Measurements from ENCODE around the gene PATE3. TPM values are rescaled to one million over a fixed set of nuclear protein-coding genes. Genes with fewer than 3 reads are reported as not detected.

The PATE3 gene, protein sequence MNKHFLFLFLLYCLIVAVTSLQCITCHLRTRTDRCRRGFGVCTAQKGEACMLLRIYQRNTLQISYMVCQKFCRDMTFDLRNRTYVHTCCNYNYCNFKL
- not detected for polyA plus RNA-seq

DNA sequence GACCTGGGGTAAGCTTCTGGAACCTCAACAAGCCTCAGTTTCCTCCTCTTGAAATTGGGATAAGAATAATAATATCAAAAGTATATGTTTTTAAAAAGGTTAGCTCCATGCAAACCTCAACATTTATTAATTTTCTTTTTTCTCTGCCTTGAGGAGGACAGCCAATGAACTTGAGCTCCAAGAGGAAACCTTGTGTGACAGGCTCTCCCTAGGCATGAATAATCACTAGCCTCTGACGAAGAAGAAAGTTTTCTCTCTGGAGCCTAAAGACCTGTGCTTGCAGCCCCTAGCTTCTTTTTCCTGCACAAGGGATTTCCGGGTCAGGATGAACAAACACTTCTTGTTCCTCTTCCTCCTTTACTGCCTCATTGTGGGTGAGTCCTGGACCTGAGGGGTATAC lies at the start of gene PATE3:
Gene PATE3, plus strand, starts transcription at position 301 of the 400 bp plus-strand sequence. Its CDS starts 25 bp downstream, at position 326.
- no peak within 1 kb of the TSS for H3K4me3 ChIP-seq (ENCODE audit: low read depth in 1 of 2, low read length in 2 of 2)
- H3K4me1 ChIP-seq (ENCODE audit: control insufficient read depth in 2 of 2, insufficient read depth in 2 of 2, low read length in 1 of 2) = no peaks in the 10 kb centered on the region
- WGBS, 2 donors = 51 to 54% methylated on average over 2 of the region's 2 CpGs
- H3K27ac ChIP-seq (ENCODE audit: low read depth in 2 of 2, low read length in 1 of 2) = no peak within 1 kb of the TSS
- H3K27me3 ChIP-seq (ENCODE audit: control insufficient read depth in 1 of 2, insufficient read depth in 2 of 2, low read length in 2 of 2) = no peaks in the 10 kb centered on the region
- no peaks in the 10 kb centered on the region for H3K36me3 ChIP-seq (ENCODE audit: control insufficient read depth in 2 of 2, insufficient read depth in 2 of 2, low read length in 1 of 2)
- H3K9me3 ChIP-seq (ENCODE audit: control insufficient read depth in 2 of 2, insufficient read depth in 1 of 2, low read depth in 1 of 2, low read length in 1 of 2) = no peaks in the 10 kb centered on the region

DNA sequence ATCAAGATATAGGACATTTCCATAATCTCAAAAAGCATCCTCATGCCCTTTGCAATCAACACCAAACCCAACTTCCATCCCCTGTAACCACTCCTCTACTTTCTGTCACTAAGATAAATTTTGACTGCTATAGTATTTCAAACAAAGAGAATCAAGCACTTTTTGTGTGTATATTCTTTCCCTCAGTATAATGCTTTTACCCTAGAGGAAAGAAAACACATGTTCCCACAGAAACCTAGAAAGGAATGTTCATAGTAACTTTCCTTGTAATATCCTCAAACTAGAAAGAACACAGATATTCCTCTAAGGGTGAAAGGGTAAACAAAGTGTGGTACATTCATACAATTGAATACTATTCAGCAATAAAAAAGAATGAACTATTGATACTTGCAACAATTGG lies 47.3 kb upstream of the PATE3 start:
- no peaks in the 10 kb centered on the region for H3K27me3 ChIP-seq (ENCODE audit: control insufficient read depth in 1 of 2, insufficient read depth in 2 of 2, low read length in 2 of 2)

DNA sequence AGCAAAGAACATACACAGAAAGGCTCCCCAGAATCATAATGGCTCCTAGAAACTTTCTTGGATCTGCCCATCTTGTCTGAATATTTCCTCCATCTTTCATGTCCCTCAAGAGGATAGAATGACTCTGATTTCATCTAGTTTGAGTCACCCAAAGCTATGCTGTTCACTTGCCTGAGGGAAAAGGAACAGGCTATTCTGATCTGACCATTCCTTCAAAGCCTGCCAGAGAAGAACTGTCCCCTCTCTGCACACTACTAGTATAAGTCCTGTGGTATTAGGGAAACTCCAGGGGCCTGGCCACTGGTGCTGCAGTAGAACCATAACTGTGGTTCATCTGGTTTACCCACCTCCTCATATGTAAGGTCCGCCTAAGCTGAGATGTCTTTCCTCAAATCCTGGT lies 44.2 kb upstream of the PATE3 start:
- Histone ChIP-seq H3K27ac (ENCODE audit: low read depth in 2 of 2, low read length in 1 of 2) (no peak overlapping the region), H3K4me1 (ENCODE audit: control insufficient read depth in 2 of 2, insufficient read depth in 2 of 2, low read length in 1 of 2) (no peaks in the 10 kb centered on the region), H3K9me3 (ENCODE audit: control insufficient read depth in 2 of 2, insufficient read depth in 1 of 2, low read depth in 1 of 2, low read length in 1 of 2) (peaks cover 0 to 3% of the 10 kb centered on the region in 2 donors), H3K27me3 (ENCODE audit: control insufficient read depth in 1 of 2, insufficient read depth in 2 of 2, low read length in 2 of 2) (no peaks in the 10 kb centered on the region), H3K4me3 (ENCODE audit: low read depth in 1 of 2, low read length in 2 of 2) (no peak overlapping the region), H3K36me3 (ENCODE audit: control insufficient read depth in 2 of 2, insufficient read depth in 2 of 2, low read length in 1 of 2) (no peaks in the 10 kb centered on the region)
- WGBS, 2 donors = 88 to 90% methylated on average over 1 of the region's 1 CpG

More for the DNA sequence above, 47.3 kb upstream of the PATE3 start:
- H3K4me3 ChIP-seq (ENCODE audit: low read depth in 1 of 2, low read length in 2 of 2) = no peak overlapping the region
- no peaks in the 10 kb centered on the region for H3K36me3 ChIP-seq (ENCODE audit: control insufficient read depth in 2 of 2, insufficient read depth in 2 of 2, low read length in 1 of 2)
- H3K4me1 ChIP-seq (ENCODE audit: control insufficient read depth in 2 of 2, insufficient read depth in 2 of 2, low read length in 1 of 2) = no peaks in the 10 kb centered on the region
- no peak overlapping the region for H3K27ac ChIP-seq (ENCODE audit: low read depth in 2 of 2, low read length in 1 of 2)
- H3K9me3 ChIP-seq (ENCODE audit: control insufficient read depth in 2 of 2, insufficient read depth in 1 of 2, low read depth in 1 of 2, low read length in 1 of 2) = no peaks in the 10 kb centered on the region

DNA sequence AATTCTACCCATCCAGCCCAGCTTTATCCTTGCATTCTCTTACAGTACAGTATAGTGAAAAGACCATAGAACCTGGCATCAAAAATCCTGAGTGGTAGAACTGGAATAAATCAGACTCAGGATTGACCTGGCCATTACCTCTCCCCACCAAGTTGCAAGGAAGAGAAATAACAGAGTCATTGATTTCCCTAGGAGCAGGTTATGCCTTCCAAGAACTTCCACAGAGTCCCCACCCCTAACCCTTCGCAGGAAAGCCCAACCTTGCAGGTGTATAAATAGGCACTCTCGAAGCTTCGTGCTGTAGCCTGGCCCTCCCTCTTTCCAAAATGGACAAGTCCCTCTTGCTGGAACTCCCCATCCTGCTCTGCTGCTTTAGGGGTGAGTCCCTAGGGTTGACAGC lies 41.9 kb upstream of the PATE3 start, which contains the start of gene PATE1:
Gene PATE1, plus strand, starts transcription at position 301 of the 400 bp plus-strand sequence. Its CDS starts 26 bp downstream, at position 327.
- H3K9me3 ChIP-seq (ENCODE audit: control insufficient read depth in 2 of 2, insufficient read depth in 1 of 2, low read depth in 1 of 2, low read length in 1 of 2) = peaks cover 0 to 3% of the 10 kb centered on the region in 2 donors
- H3K27ac ChIP-seq (ENCODE audit: low read depth in 2 of 2, low read length in 1 of 2) = no peak within 1 kb of the TSS
- H3K27me3 ChIP-seq (ENCODE audit: control insufficient read depth in 1 of 2, insufficient read depth in 2 of 2, low read length in 2 of 2) = no peaks in the 10 kb centered on the region
- 80 to 84% methylated on average over 3 of the region's 3 CpGs for WGBS, 2 donors
- no peak within 1 kb of the TSS for H3K4me3 ChIP-seq (ENCODE audit: low read depth in 1 of 2, low read length in 2 of 2)
- H3K36me3 ChIP-seq (ENCODE audit: control insufficient read depth in 2 of 2, insufficient read depth in 2 of 2, low read length in 1 of 2) = no peaks in the 10 kb centered on the region
- H3K4me1 ChIP-seq (ENCODE audit: control insufficient read depth in 2 of 2, insufficient read depth in 2 of 2, low read length in 1 of 2) = no peaks in the 10 kb centered on the region

- Histone ChIP-seq H3K27me3 (ENCODE audit: control insufficient read depth in 1 of 2, insufficient read depth in 2 of 2, low read length in 2 of 2) (no peaks in the 10 kb centered on the region), H3K27ac (ENCODE audit: low read depth in 2 of 2, low read length in 1 of 2) (no peak overlapping the region), H3K4me3 (ENCODE audit: low read depth in 1 of 2, low read length in 2 of 2) (no peak overlapping the region), H3K9me3 (ENCODE audit: control insufficient read depth in 2 of 2, insufficient read depth in 1 of 2, low read depth in 1 of 2, low read length in 1 of 2) (peaks cover 0 to 3% of the 10 kb centered on the region in 2 donors), H3K4me1 (ENCODE audit: control insufficient read depth in 2 of 2, insufficient read depth in 2 of 2, low read length in 1 of 2) (no peaks in the 10 kb centered on the region), H3K36me3 (ENCODE audit: control insufficient read depth in 2 of 2, insufficient read depth in 2 of 2, low read length in 1 of 2) (no peaks in the 10 kb centered on the region)
- 27 to 46% methylated on average over 2 of the region's 2 CpGs for WGBS, 2 donors
Measured at GRCh38 chr11:125750629-125751028, 37.3 kb upstream of the PATE3 start.

DNA sequence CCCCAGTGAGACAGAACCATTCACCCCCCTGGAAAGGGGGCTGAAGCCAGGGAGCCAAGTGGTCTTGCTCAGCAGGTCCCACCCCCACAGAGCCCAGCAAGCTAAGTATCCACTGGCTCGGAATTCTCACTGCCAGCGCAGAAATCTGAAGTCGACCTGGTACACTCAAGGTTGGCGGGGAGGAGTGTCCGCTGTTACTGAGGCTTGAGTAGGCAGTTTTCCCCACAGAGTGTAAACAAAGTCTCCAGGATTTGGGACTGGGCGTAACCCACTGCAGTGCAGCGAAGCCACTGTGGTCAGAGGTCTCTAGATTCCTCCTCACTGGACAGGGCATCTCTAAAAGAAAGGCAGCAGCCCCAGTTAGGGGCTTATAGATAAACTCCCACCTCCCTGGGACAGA lies 31.9 kb upstream of the PATE3 start:
- Histone ChIP-seq H3K4me3 (ENCODE audit: low read depth in 1 of 2, low read length in 2 of 2) (no peak overlapping the region), H3K36me3 (ENCODE audit: control insufficient read depth in 2 of 2, insufficient read depth in 2 of 2, low read length in 1 of 2) (no peaks in the 10 kb centered on the region), H3K9me3 (ENCODE audit: control insufficient read depth in 2 of 2, insufficient read depth in 1 of 2, low read depth in 1 of 2, low read length in 1 of 2) (no peaks in the 10 kb centered on the region), H3K27me3 (ENCODE audit: control insufficient read depth in 1 of 2, insufficient read depth in 2 of 2, low read length in 2 of 2) (no peaks in the 10 kb centered on the region), H3K4me1 (ENCODE audit: control insufficient read depth in 2 of 2, insufficient read depth in 2 of 2, low read length in 1 of 2) (no peaks in the 10 kb centered on the region), H3K27ac (ENCODE audit: low read depth in 2 of 2, low read length in 1 of 2) (no peak overlapping the region)
- 62 to 78% methylated on average over 7 of the region's 7 CpGs for WGBS, 2 donors

- no peaks in the 10 kb centered on the region for H3K36me3 ChIP-seq (ENCODE audit: control insufficient read depth in 2 of 2, insufficient read depth in 2 of 2, low read length in 1 of 2)
- H3K4me1 ChIP-seq (ENCODE audit: control insufficient read depth in 2 of 2, insufficient read depth in 2 of 2, low read length in 1 of 2) = no peaks in the 10 kb centered on the region
- 78 to 85% methylated on average over 1 of the region's 1 CpG for WGBS, 2 donors
- H3K4me3 ChIP-seq (ENCODE audit: low read depth in 1 of 2, low read length in 2 of 2) = no peak overlapping the region
- no peak overlapping the region for H3K27ac ChIP-seq (ENCODE audit: low read depth in 2 of 2, low read length in 1 of 2)
- H3K9me3 ChIP-seq (ENCODE audit: control insufficient read depth in 2 of 2, insufficient read depth in 1 of 2, low read depth in 1 of 2, low read length in 1 of 2) = no peaks in the 10 kb centered on the region
- no peaks in the 10 kb centered on the region for H3K27me3 ChIP-seq (ENCODE audit: control insufficient read depth in 1 of 2, insufficient read depth in 2 of 2, low read length in 2 of 2)
Measured at GRCh38 chr11:125762445-125762844, 25.5 kb upstream of the PATE3 start.

DNA sequence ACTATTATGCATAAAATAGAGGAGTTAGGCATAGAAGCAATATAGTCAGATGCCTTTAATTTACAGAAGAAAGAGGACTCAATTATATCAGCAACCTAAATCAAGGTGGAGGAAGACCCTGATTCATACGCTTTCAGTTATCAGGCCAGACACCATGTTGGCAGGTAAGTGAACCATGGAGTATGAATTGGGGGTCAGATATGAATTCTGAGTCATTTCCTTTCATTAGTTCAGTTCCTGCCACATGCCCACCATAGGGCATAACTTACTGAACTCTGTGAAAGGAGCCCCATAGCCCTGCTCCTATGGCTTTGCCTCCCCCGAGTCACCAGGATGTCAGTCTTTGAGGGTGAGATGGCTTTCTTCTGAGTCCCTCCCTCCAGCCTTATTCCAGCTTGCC lies 24.4 kb upstream of the PATE3 start:
- Histone ChIP-seq H3K4me1 (ENCODE audit: control insufficient read depth in 2 of 2, insufficient read depth in 2 of 2, low read length in 1 of 2) (no peaks in the 10 kb centered on the region), H3K4me3 (ENCODE audit: low read depth in 1 of 2, low read length in 2 of 2) (no peak overlapping the region)
- 94 to 95% methylated on average over 2 of the region's 2 CpGs for WGBS, 2 donors

DNA sequence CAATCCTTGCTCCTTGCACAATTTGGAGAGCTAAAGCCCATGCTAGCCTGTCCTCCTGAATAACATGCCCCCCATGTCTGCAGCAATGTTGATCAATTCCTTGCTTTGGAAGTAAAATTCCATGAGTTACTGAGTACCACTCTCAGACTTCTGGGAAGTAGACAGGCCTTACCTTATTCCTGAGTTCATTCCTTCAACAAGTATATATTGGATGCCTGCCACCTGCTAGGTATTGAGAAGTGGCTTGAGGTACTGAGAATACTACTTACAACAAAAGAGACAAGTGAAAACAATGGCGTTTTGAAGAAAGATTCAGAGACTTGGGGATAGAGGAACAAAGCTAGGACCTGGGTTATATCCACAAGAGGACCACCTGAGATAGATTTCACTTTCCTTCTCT lies 21.7 kb upstream of the PATE3 start:
- WGBS, 2 donors = 65% methylated on average over 1 of the region's 1 CpG
- no peaks in the 10 kb centered on the region for H3K36me3 ChIP-seq (ENCODE audit: control insufficient read depth in 2 of 2, insufficient read depth in 2 of 2, low read length in 1 of 2)
- H3K4me1 ChIP-seq (ENCODE audit: control insufficient read depth in 2 of 2, insufficient read depth in 2 of 2, low read length in 1 of 2) = no peaks in the 10 kb centered on the region
- H3K9me3 ChIP-seq (ENCODE audit: control insufficient read depth in 2 of 2, insufficient read depth in 1 of 2, low read depth in 1 of 2, low read length in 1 of 2) = no peaks in the 10 kb centered on the region
- no peaks in the 10 kb centered on the region for H3K27me3 ChIP-seq (ENCODE audit: control insufficient read depth in 1 of 2, insufficient read depth in 2 of 2, low read length in 2 of 2)
- H3K27ac ChIP-seq (ENCODE audit: low read depth in 2 of 2, low read length in 1 of 2) = no peak overlapping the region
- H3K4me3 ChIP-seq (ENCODE audit: low read depth in 1 of 2, low read length in 2 of 2) = no peak overlapping the region

More for the DNA sequence above, 24.4 kb upstream of the PATE3 start:
- H3K9me3 ChIP-seq (ENCODE audit: control insufficient read depth in 2 of 2, insufficient read depth in 1 of 2, low read depth in 1 of 2, low read length in 1 of 2) = no peaks in the 10 kb centered on the region
- no peak overlapping the region for H3K27ac ChIP-seq (ENCODE audit: low read depth in 2 of 2, low read length in 1 of 2)
- H3K27me3 ChIP-seq (ENCODE audit: control insufficient read depth in 1 of 2, insufficient read depth in 2 of 2, low read length in 2 of 2) = no peaks in the 10 kb centered on the region
- H3K36me3 ChIP-seq (ENCODE audit: control insufficient read depth in 2 of 2, insufficient read depth in 2 of 2, low read length in 1 of 2) = no peaks in the 10 kb centered on the region

- Histone ChIP-seq H3K27me3 (ENCODE audit: control insufficient read depth in 1 of 2, insufficient read depth in 2 of 2, low read length in 2 of 2) (no peaks in the 10 kb centered on the region), H3K9me3 (ENCODE audit: control insufficient read depth in 2 of 2, insufficient read depth in 1 of 2, low read depth in 1 of 2, low read length in 1 of 2) (no peaks in the 10 kb centered on the region), H3K4me1 (ENCODE audit: control insufficient read depth in 2 of 2, insufficient read depth in 2 of 2, low read length in 1 of 2) (no peaks in the 10 kb centered on the region), H3K4me3 (ENCODE audit: low read depth in 1 of 2, low read length in 2 of 2) (no peak overlapping the region), H3K36me3 (ENCODE audit: control insufficient read depth in 2 of 2, insufficient read depth in 2 of 2, low read length in 1 of 2) (no peaks in the 10 kb centered on the region), H3K27ac (ENCODE audit: low read depth in 2 of 2, low read length in 1 of 2) (no peak overlapping the region)
- 44 to 49% methylated on average over 10 of the region's 10 CpGs for WGBS, 2 donors
Measured at GRCh38 chr11:125768336-125769046, 19.4 kb upstream of the PATE3 start.
